ENCODE data around the gene ATXN7L1.
"Not testable (repeated sequence)": the region's sequence is repeated elsewhere in the genome, so short reads cannot be mapped to it uniquely, and the experiment has no call there.

Gene ATXN7L1

GRCh38 chr7:105724688-105725087, 151.7 kb downstream of the ATXN7L1 start:
- Histone ChIP-seq H3K9me3 (ENCODE audit: control insufficient read depth, low read length) (no peaks in the 10 kb centered on the region), H3K4me3 (ENCODE audit: low read length) (no peak overlapping the region), H3K27me3 (ENCODE audit: control insufficient read depth, insufficient read depth, low read length) (no peaks in the 10 kb centered on the region), H3K4me1 (ENCODE audit: control insufficient read depth, insufficient read depth, low read length) (no peaks in the 10 kb centered on the region), H3K36me3 (ENCODE audit: control insufficient read depth, insufficient read depth, low read length) (no peaks in the 10 kb centered on the region), H3K9ac (ENCODE audit: low read length) (no peak overlapping the region)

DNA sequence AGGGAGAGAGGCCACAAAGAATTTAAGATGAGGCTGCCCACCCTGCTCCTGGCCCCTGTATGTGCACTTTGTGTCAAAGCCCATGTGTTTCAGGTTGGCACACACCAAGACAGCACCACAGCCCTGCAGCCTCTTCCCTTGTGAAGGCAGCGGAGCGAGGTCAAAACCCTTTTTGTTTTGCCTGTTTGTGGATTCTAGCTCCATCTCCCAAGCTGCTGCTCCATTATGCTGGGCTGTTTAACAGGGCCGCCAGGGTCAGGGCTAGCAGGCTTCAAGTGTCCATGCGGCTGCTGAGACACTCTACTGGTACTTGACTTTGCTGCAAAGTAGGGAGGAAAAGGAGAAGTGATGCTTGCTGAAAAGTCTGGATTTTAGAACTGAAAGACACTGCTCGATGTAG, 152.8 kb downstream of the ATXN7L1 start:
- Histone ChIP-seq H3K36me3 (ENCODE audit: control insufficient read depth, insufficient read depth, low read length) (no peaks in the 10 kb centered on the region), H3K4me1 (ENCODE audit: control insufficient read depth, insufficient read depth, low read length) (peaks cover 3% of the 10 kb centered on the region), H3K27me3 (ENCODE audit: control insufficient read depth, insufficient read depth, low read length) (no peaks in the 10 kb centered on the region), H3K9me3 (ENCODE audit: control insufficient read depth, low read length) (no peaks in the 10 kb centered on the region), H3K9ac (ENCODE audit: low read length) (no peak overlapping the region), H3K4me3 (ENCODE audit: low read length) (no peak overlapping the region)

GRCh38 chr7:105721571-105722104, 154.8 kb downstream of the ATXN7L1 start:
- Histone ChIP-seq H3K4me1 (ENCODE audit: control insufficient read depth, insufficient read depth, low read length) (peaks cover 3% of the 10 kb centered on the region), H3K9me3 (ENCODE audit: control insufficient read depth, low read length) (no peaks in the 10 kb centered on the region), H3K36me3 (ENCODE audit: control insufficient read depth, insufficient read depth, low read length) (no peaks in the 10 kb centered on the region), H3K9ac (ENCODE audit: low read length) (no peak overlapping the region), H3K4me3 (ENCODE audit: low read length) (no peak overlapping the region), H3K27me3 (ENCODE audit: control insufficient read depth, insufficient read depth, low read length) (no peaks in the 10 kb centered on the region)

DNA sequence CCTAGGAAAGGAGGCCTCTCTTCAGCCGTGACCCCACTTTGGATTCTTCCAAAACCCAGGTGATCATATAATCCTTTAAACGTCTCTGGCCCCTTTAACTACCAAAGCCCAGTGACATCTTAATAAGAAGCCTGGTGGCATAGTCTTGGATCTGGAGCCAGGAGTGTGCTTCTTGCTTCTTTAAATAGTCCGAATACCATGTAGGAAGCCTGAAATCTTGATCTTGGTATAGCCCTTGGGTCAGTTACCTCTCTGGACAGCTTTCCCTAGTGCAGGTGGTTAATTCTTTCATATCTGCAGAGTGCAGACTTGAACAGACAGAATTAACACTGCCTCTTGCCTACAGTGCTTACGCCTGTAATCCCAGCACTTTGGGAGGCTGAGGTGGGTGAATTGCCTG, 156.5 kb downstream of the ATXN7L1 start:
- no peaks in the 10 kb centered on the region for H3K27me3 ChIP-seq (ENCODE audit: control insufficient read depth, insufficient read depth, low read length)
- peaks cover 3% of the 10 kb centered on the region for H3K4me1 ChIP-seq (ENCODE audit: control insufficient read depth, insufficient read depth, low read length)
- no peaks in the 10 kb centered on the region for H3K9me3 ChIP-seq (ENCODE audit: control insufficient read depth, low read length)
- no peaks in the 10 kb centered on the region for H3K36me3 ChIP-seq (ENCODE audit: control insufficient read depth, insufficient read depth, low read length)
- no peak overlapping the region for H3K9ac ChIP-seq (ENCODE audit: low read length)
- H3K4me3 ChIP-seq (ENCODE audit: low read length): no peak overlapping the region

GRCh38 chr7:105719395-105719794, 157.0 kb downstream of the ATXN7L1 start:
- no peaks in the 10 kb centered on the region for H3K27me3 ChIP-seq (ENCODE audit: control insufficient read depth, insufficient read depth, low read length)
- H3K9ac ChIP-seq (ENCODE audit: low read length): no peak overlapping the region
- H3K4me1 ChIP-seq (ENCODE audit: control insufficient read depth, insufficient read depth, low read length): peaks cover 3% of the 10 kb centered on the region
- H3K36me3 ChIP-seq (ENCODE audit: control insufficient read depth, insufficient read depth, low read length): no peaks in the 10 kb centered on the region
- H3K4me3 ChIP-seq (ENCODE audit: low read length): no peak overlapping the region
- no peaks in the 10 kb centered on the region for H3K9me3 ChIP-seq (ENCODE audit: control insufficient read depth, low read length)

- Histone ChIP-seq H3K4me1 (ENCODE audit: control insufficient read depth, insufficient read depth, low read length) (peaks cover 3% of the 10 kb centered on the region), H3K27me3 (ENCODE audit: control insufficient read depth, insufficient read depth, low read length) (no peaks in the 10 kb centered on the region), H3K36me3 (ENCODE audit: control insufficient read depth, insufficient read depth, low read length) (no peaks in the 10 kb centered on the region)
Measured at GRCh38 chr7:105718511-105718925, 157.9 kb downstream of the ATXN7L1 start.

DNA sequence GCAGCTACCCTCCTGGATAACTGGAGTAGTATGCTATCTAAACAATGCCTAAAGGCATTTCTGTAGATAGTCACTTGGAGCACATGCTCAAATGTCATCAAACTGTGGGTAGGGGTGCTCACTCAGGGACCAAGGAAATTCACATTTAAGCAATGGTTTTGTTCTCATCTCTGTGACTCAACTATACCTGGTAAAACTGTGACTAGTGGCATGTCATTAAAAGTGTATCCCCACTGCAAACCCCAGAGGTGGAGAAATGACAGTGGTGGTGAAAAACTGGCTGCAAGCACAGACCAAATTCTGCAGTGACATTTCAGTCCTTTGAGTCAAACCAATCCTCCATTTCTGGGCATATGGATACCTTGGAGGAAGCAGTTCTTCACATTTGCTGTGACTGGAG, 160.9 kb downstream of the ATXN7L1 start:
- Histone ChIP-seq H3K9me3 (ENCODE audit: control insufficient read depth, low read length) (no peaks in the 10 kb centered on the region), H3K9ac (ENCODE audit: low read length) (no peak overlapping the region), H3K4me1 (ENCODE audit: control insufficient read depth, insufficient read depth, low read length) (peaks cover 3% of the 10 kb centered on the region), H3K27me3 (ENCODE audit: control insufficient read depth, insufficient read depth, low read length) (no peaks in the 10 kb centered on the region), H3K36me3 (ENCODE audit: control insufficient read depth, insufficient read depth, low read length) (no peaks in the 10 kb centered on the region), H3K4me3 (ENCODE audit: low read length) (no peak overlapping the region)

More at GRCh38 chr7:105718511-105718925, 157.9 kb downstream of the ATXN7L1 start:
- H3K9me3 ChIP-seq (ENCODE audit: control insufficient read depth, low read length): no peaks in the 10 kb centered on the region
- H3K4me3 ChIP-seq (ENCODE audit: low read length): no peak overlapping the region
- H3K9ac ChIP-seq (ENCODE audit: low read length): no peak overlapping the region

GRCh38 chr7:105713488-105714465, 162.6 kb downstream of the ATXN7L1 start:
- no peaks in the 10 kb centered on the region for H3K27me3 ChIP-seq (ENCODE audit: control insufficient read depth, insufficient read depth, low read length)
- H3K4me3 ChIP-seq (ENCODE audit: low read length): no peak overlapping the region
- H3K9me3 ChIP-seq (ENCODE audit: control insufficient read depth, low read length): no peaks in the 10 kb centered on the region
- H3K9ac ChIP-seq (ENCODE audit: low read length): no peak overlapping the region
- no peaks in the 10 kb centered on the region for H3K36me3 ChIP-seq (ENCODE audit: control insufficient read depth, insufficient read depth, low read length)
- H3K4me1 ChIP-seq (ENCODE audit: control insufficient read depth, insufficient read depth, low read length): peaks cover under 1% of the 10 kb centered on the region

DNA sequence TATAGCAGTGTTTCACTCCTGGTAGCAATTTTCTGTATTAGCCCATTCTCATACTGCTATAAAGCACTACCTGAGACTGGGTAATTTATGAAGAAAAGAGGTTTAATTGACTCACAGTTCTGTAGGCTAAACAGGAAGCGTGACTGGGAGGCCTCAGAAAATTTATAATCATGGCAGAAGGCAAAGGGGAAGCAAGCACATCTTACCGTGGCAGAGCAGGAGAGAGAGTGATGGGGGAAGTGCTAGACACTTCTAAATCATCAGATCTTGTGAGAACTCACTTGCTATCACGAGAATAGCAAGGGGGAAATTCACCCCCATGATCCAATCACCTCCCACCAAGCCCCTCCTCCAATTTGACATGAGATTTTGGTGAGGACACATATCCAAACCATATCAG, 163.5 kb downstream of the ATXN7L1 start:
- no peaks in the 10 kb centered on the region for H3K36me3 ChIP-seq (ENCODE audit: control insufficient read depth, insufficient read depth, low read length)
- no peak overlapping the region for H3K4me3 ChIP-seq (ENCODE audit: low read length)
- H3K9ac ChIP-seq (ENCODE audit: low read length): no peak overlapping the region
- no peaks in the 10 kb centered on the region for H3K9me3 ChIP-seq (ENCODE audit: control insufficient read depth, low read length)
- H3K27me3 ChIP-seq (ENCODE audit: control insufficient read depth, insufficient read depth, low read length): no peaks in the 10 kb centered on the region
- H3K4me1 ChIP-seq (ENCODE audit: control insufficient read depth, insufficient read depth, low read length): no peaks in the 10 kb centered on the region

- Histone ChIP-seq H3K9me3 (ENCODE audit: control insufficient read depth, low read length) (no peaks in the 10 kb centered on the region), H3K27me3 (ENCODE audit: control insufficient read depth, insufficient read depth, low read length) (no peaks in the 10 kb centered on the region), H3K4me1 (ENCODE audit: control insufficient read depth, insufficient read depth, low read length) (no peaks in the 10 kb centered on the region), H3K36me3 (ENCODE audit: control insufficient read depth, insufficient read depth, low read length) (no peaks in the 10 kb centered on the region), H3K9ac (ENCODE audit: low read length) (no peak overlapping the region), H3K4me3 (ENCODE audit: low read length) (no peak overlapping the region)
Measured at GRCh38 chr7:105711726-105712402, 164.5 kb downstream of the ATXN7L1 start.

DNA sequence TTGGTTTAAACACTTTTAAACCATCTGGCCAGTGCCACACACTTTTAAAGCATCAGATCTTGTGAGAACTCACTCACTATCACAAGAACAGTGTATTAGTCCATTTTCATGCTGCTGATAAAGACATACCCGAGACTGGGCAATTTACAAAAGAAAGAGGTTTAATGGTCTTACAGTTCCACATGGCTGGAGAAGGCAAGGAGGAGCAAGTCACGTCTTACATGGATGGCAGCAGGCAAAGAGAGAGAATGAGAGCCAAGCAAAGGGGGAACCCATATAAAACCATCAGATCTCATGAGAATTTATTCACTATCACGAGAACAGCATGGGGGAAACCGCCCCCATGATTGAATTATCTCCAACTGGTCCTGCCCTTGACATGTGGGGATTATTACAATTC, 165.7 kb downstream of the ATXN7L1 start:
- H3K4me3 ChIP-seq (ENCODE audit: low read length); H3K36me3 ChIP-seq (ENCODE audit: control insufficient read depth, insufficient read depth, low read length); H3K27me3 ChIP-seq (ENCODE audit: control insufficient read depth, insufficient read depth, low read length); H3K4me1 ChIP-seq (ENCODE audit: control insufficient read depth, insufficient read depth, low read length); H3K9ac ChIP-seq (ENCODE audit: low read length); H3K9me3 ChIP-seq (ENCODE audit: control insufficient read depth, low read length): not testable (repeated sequence)

- H3K36me3 ChIP-seq (ENCODE audit: control insufficient read depth, insufficient read depth, low read length): no peaks in the 10 kb centered on the region
- H3K9ac ChIP-seq (ENCODE audit: low read length): no peak overlapping the region
- H3K9me3 ChIP-seq (ENCODE audit: control insufficient read depth, low read length): no peaks in the 10 kb centered on the region
- H3K4me1 ChIP-seq (ENCODE audit: control insufficient read depth, insufficient read depth, low read length): no peaks in the 10 kb centered on the region
- no peak overlapping the region for H3K4me3 ChIP-seq (ENCODE audit: low read length)
- H3K27me3 ChIP-seq (ENCODE audit: control insufficient read depth, insufficient read depth, low read length): no peaks in the 10 kb centered on the region
Measured at GRCh38 chr7:105708763-105709080, 167.7 kb downstream of the ATXN7L1 start.
